Stimulated activated naive CD8-positive, alpha-beta T cell treated with anti-CD3 and anti-CD28 coated beads, Interleukin-15, Interleukin-2, amounts not matched to agents 100 ng/mL and 50 ng/mL, for 24 hours (primary cell): ENCODE results near the gene GBF1.
A peak's percentile ranks its signal among the peaks of the same experiment; 100 is the strongest.

Source experiments
- H3K27ac Mint-ChIP-seq: one replicate; pipeline ENCODE4 v1.8.0; 2021; ENCODE audit warnings: mild to moderate bottlenecking, mixed read lengths
- H3K27me3 Mint-ChIP-seq: one replicate; pipeline ENCODE4 v1.8.0; 2021; ENCODE audit warnings: mixed read lengths
- H3K36me3 Mint-ChIP-seq: one replicate; pipeline ENCODE4 v1.8.0; 2021; ENCODE audit warnings: low read depth, mixed read lengths
- H3K4me1 Mint-ChIP-seq: one replicate; pipeline ENCODE4 v1.8.0; 2021; ENCODE audit warnings: low read depth, mixed read lengths
- H3K4me3 Mint-ChIP-seq: one replicate; pipeline ENCODE4 v1.8.0; 2021; ENCODE audit warnings: mild to moderate bottlenecking, mixed read lengths
- H3K9me3 Mint-ChIP-seq: one replicate; pipeline ENCODE4 v1.8.0; 2021; ENCODE audit warnings: mixed read lengths

Gene GBF1

GRCh38 chr10:102411341-102412255, 166.3 kb downstream of the GBF1 start:
- H3K4me3 Mint-ChIP-seq = peak overlapping the region; percentile 74
- no peaks in the 10 kb centered on the region for H3K36me3 Mint-ChIP-seq
- H3K27me3 Mint-ChIP-seq = peaks cover 36% of the 10 kb centered on the region
- peak overlapping the region; percentile 85 for H3K27ac Mint-ChIP-seq
- no peaks in the 10 kb centered on the region for H3K9me3 Mint-ChIP-seq
- H3K4me1 Mint-ChIP-seq = peaks cover 36% of the 10 kb centered on the region

GRCh38 chr10:102412293-102412692, 167.0 kb downstream of the GBF1 start:
- Mint-ChIP-seq H3K36me3 (no peaks in the 10 kb centered on the region), H3K27ac (no peak overlapping the region), H3K4me1 (peaks cover 36% of the 10 kb centered on the region), H3K27me3 (peaks cover 40% of the 10 kb centered on the region), H3K9me3 (no peaks in the 10 kb centered on the region), H3K4me3 (no peak overlapping the region)

DNA sequence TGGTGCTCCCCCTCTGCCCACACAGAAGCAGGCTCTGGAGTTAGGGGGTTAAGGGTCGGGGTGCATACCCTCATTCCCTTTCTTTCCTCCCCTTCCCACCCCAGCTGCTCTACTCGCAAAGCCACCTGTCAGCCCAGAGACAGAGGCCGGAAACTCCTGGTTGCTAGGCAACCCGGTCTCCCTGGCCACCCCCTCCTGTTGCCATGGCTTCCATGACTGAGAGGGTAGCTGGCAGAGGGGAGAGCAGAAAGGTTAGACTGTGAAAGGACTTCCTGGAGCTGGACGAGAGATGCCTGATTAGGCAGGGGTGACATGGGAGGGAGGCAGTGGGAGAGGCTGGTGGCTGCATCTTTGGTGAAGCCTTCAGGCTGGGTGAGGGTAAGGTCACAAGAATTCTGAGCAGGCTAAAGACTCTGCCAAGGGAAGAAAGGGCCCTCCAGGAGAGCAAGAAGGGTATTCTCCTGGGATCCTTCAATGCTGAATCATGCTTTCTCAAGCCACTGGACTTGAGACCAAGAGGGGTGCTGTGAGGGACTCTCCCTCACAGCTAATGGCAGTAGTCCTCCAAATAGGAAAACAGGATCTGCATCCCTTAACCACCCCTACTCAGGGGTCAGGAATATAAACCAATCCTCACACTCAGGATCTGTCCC, 167.8 kb downstream of the GBF1 start:
- no peak overlapping the region for H3K4me3 Mint-ChIP-seq
- no peaks in the 10 kb centered on the region for H3K9me3 Mint-ChIP-seq
- H3K36me3 Mint-ChIP-seq = no peaks in the 10 kb centered on the region
- H3K27ac Mint-ChIP-seq = no peak overlapping the region
- peaks cover 47% of the 10 kb centered on the region for H3K27me3 Mint-ChIP-seq
- H3K4me1 Mint-ChIP-seq = peaks cover 34% of the 10 kb centered on the region

- Mint-ChIP-seq H3K4me3 (no peak overlapping the region), H3K4me1 (peaks cover 34% of the 10 kb centered on the region), H3K36me3 (no peaks in the 10 kb centered on the region), H3K27ac (no peak overlapping the region), H3K27me3 (peaks cover 49% of the 10 kb centered on the region), H3K9me3 (no peaks in the 10 kb centered on the region)
Measured at GRCh38 chr10:102413806-102414561, 168.7 kb downstream of the GBF1 start.

- Mint-ChIP-seq H3K27me3 (peaks cover 45% of the 10 kb centered on the region), H3K4me3 (no peak overlapping the region)
Measured at GRCh38 chr10:102414749-102415148, 169.4 kb downstream of the GBF1 start.

DNA sequence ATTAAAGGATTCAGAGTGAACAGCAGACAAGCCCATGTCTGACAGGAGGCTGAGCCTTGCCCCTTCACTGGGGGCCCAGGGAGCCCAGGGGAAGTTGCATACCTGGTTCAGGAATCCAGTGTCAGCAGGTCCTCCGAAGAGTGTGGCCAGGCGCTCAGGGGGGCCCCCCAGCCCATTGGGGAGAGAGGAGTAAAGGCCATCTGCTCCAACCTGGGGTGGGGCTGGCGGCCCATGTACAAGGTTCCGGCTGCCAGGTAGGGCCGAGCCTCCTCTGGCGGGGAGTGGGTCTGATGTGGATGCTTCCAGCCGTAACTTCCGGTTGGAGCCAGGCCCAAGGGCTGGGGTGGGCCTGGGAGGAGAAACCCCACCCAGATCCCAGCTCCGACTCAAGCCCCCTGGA, 171.0 kb downstream of the GBF1 start:
- peaks cover 36% of the 10 kb centered on the region for H3K27me3 Mint-ChIP-seq
- peaks cover 38% of the 10 kb centered on the region for H3K4me1 Mint-ChIP-seq
- H3K36me3 Mint-ChIP-seq = no peaks in the 10 kb centered on the region
- no peak overlapping the region for H3K4me3 Mint-ChIP-seq
- H3K27ac Mint-ChIP-seq = no peak overlapping the region
- H3K9me3 Mint-ChIP-seq = no peaks in the 10 kb centered on the region

More at GRCh38 chr10:102414749-102415148, 169.4 kb downstream of the GBF1 start:
- Mint-ChIP-seq H3K36me3 (no peaks in the 10 kb centered on the region), H3K9me3 (no peaks in the 10 kb centered on the region), H3K27ac (no peak overlapping the region), H3K4me1 (peaks cover 36% of the 10 kb centered on the region)

- H3K27ac Mint-ChIP-seq = no peak overlapping the region
- peaks cover 35% of the 10 kb centered on the region for H3K4me1 Mint-ChIP-seq
- no peaks in the 10 kb centered on the region for H3K36me3 Mint-ChIP-seq
Measured at GRCh38 chr10:102416695-102417094, 171.4 kb downstream of the GBF1 start.

GRCh38 chr10:102418622-102419268, 173.4 kb downstream of the GBF1 start, which contains the start of gene PSD:
TSS of gene PSD (minus strand) at chr10:102418785. CDS start at chr10:102417038, 1,747 bp downstream.
- Mint-ChIP-seq H3K36me3 (no peaks in the 10 kb centered on the region), H3K4me1 (peaks cover 41% of the 10 kb centered on the region), H3K27me3 (peaks cover 28% of the 10 kb centered on the region), H3K4me3 (peak within 1 kb of the TSS; percentile 97), H3K27ac (no peak within 1 kb of the TSS), H3K9me3 (no peaks in the 10 kb centered on the region)

More at GRCh38 chr10:102416695-102417094, 171.4 kb downstream of the GBF1 start:
- no peaks in the 10 kb centered on the region for H3K9me3 Mint-ChIP-seq
- no peak overlapping the region for H3K4me3 Mint-ChIP-seq
- peaks cover 32% of the 10 kb centered on the region for H3K27me3 Mint-ChIP-seq

DNA sequence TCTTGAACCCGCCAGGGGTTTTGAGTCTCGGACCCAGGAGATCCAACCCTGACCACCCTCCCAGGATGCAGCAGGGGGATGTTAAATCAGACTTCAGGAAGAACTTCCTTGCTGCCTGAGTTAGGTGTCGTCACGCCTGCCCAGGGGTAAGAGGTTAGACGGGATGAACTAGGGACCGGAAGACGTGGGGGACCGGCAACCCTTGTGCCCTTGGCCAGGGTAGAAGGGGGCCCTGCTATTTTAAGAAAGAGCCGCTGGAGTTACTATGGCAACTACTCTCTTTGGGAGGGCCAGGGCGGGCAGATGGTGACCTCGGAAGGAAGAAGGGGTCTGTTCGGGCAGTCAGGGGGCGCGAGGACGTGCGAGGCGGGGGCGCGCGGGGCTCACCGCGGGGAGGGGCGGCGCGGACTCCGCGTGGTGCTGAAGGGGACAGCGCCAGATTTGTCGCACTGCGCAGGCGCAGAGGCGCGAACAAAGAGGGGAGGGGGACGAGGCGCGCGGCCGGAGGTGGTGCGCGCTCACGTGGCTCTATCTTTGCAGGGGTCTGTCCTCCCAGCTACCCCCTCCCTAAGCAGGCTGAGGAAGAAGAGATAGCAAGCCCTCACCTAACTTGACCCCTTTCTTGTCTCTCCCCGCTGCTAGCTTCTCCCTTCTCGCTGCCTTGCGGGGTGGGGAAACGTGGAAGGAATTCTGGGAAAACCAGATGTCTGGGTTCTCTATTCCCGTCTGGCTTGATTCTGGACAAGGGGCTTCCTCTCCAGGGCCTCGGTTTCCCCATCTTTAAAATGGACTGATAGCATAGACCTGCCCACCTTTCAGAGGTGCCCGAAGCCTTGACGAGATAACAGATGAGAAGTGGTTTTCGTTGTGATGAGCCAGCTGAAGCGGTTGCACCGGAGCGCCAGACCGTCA, 174.2 kb downstream of the GBF1 start:
- Mint-ChIP-seq H3K27ac (no peak overlapping the region), H3K4me3 (peak overlapping the region; percentile 97)

GRCh38 chr10:102420181-102420713, 174.9 kb downstream of the GBF1 start:
- peak overlapping the region; percentile 97 for H3K4me3 Mint-ChIP-seq
- no peaks in the 10 kb centered on the region for H3K36me3 Mint-ChIP-seq
- peaks cover 41% of the 10 kb centered on the region for H3K4me1 Mint-ChIP-seq

More for the DNA sequence above, 174.2 kb downstream of the GBF1 start:
- H3K36me3 Mint-ChIP-seq = no peaks in the 10 kb centered on the region
- peaks cover 24% of the 10 kb centered on the region for H3K27me3 Mint-ChIP-seq
- no peaks in the 10 kb centered on the region for H3K9me3 Mint-ChIP-seq
- peaks cover 41% of the 10 kb centered on the region for H3K4me1 Mint-ChIP-seq

GRCh38 chr10:102420714-102421506, 175.6 kb downstream of the GBF1 start, which contains the start of gene FBXL15:
TSS of gene FBXL15 (plus strand) at chr10:102420836. CDS start at chr10:102421130, 294 bp downstream.
- Mint-ChIP-seq H3K36me3 (no peaks in the 10 kb centered on the region), H3K27ac (peak within 1 kb of the TSS; percentile 90), H3K4me3 (peak within 1 kb of the TSS; percentile 97), H3K4me1 (peaks cover 41% of the 10 kb centered on the region), H3K27me3 (peaks cover 19% of the 10 kb centered on the region), H3K9me3 (no peaks in the 10 kb centered on the region)

More at GRCh38 chr10:102420181-102420713, 174.9 kb downstream of the GBF1 start:
- H3K27ac Mint-ChIP-seq = peak overlapping the region; percentile 90
- no peaks in the 10 kb centered on the region for H3K9me3 Mint-ChIP-seq
- peaks cover 24% of the 10 kb centered on the region for H3K27me3 Mint-ChIP-seq

GRCh38 chr10:102421507-102421756, 176.1 kb downstream of the GBF1 start:
- H3K9me3 Mint-ChIP-seq = no peaks in the 10 kb centered on the region
- H3K27ac Mint-ChIP-seq = peak overlapping the region; percentile 90
- H3K27me3 Mint-ChIP-seq = peaks cover 16% of the 10 kb centered on the region
- H3K4me3 Mint-ChIP-seq = peak overlapping the region; percentile 97
- peaks cover 3% of the 10 kb centered on the region for H3K36me3 Mint-ChIP-seq
- peaks cover 44% of the 10 kb centered on the region for H3K4me1 Mint-ChIP-seq
